IMR-90 (cell line): ENCODE measurements around the gene MECP2. TPM values are rescaled to one million over a fixed set of nuclear protein-coding genes. Genes with fewer than 3 reads are reported as not detected.

Source experiments
- ATAC-seq: fragments of 200-7000 bp; cut with Tn5 transposase; 2 replicates; pipeline ENCODE4 v1.9.1; 2020; ENCODE audit warnings: low read depth, mild to moderate bottlenecking, moderate library complexity
- BruUV-seq: library from RNA; stranded (reverse); fragments of 400-500 nt; replicated peaks from 2 replicates; lab custom pipeline; 2021; lab: Mats Ljungman, UMichigan
- CTCF ChIA-PET: fragments of 300-600 bp; formaldehyde crosslinking; extraction: SDS; loops from one replicate; lab custom pipeline; 2021; ENCODE audit warnings: antibody characterized with exemption; lab: Yijun Ruan, JAX
- POLR2A ChIA-PET: fragments of 300-600 bp; sonication (Branson Sonifier 250); formaldehyde crosslinking; loops from one replicate; lab custom pipeline; 2022; ENCODE audit warnings: antibody characterized with exemption; ENCODE audit not compliant: unreplicated experiment; lab: Charles Lee
- DNase-seq: peaks from one replicate; pipeline ENCODE4 v3.0.0; 2013
- H2AFZ ChIP-seq: replicated peaks from 2 replicates; pipeline ENCODE3; 2013; ENCODE audit warnings: low read length, mild to moderate bottlenecking; ENCODE audit not compliant: poor library complexity
- H2AK5ac ChIP-seq: 2 replicates; pipeline ENCODE4 v1.6.1; 2013; ENCODE audit warnings: low read depth, low read length, inconsistent platforms
- H2AK9ac ChIP-seq: replicated peaks from 2 replicates; pipeline ENCODE3; 2013; ENCODE audit warnings: mild to moderate bottlenecking, low read depth, low read length, moderate library complexity; ENCODE audit not compliant: poor library complexity
- H2BK120ac ChIP-seq: 2 replicates; pipeline ENCODE4 v1.6.1; 2013; ENCODE audit warnings: low read depth, low read length, inconsistent platforms
- H2BK15ac ChIP-seq: 3 replicates; pipeline ENCODE4 v1.6.1; 2013; ENCODE audit warnings: low read depth, low read length, inconsistent platforms
- H2BK20ac ChIP-seq: 2 replicates; pipeline ENCODE4 v1.6.1; 2013; ENCODE audit warnings: low read depth, mild to moderate bottlenecking, inconsistent platforms, low read length, moderate library complexity
- H2BK5ac ChIP-seq: 2 replicates; pipeline ENCODE4 v1.6.1; 2013; ENCODE audit warnings: mild to moderate bottlenecking, low read depth, low read length, inconsistent platforms; ENCODE audit not compliant: poor library complexity, severe bottlenecking
- H3K14ac ChIP-seq: replicated peaks from 2 replicates; pipeline ENCODE4 v1.6.1; 2013; ENCODE audit warnings: low read depth, low read length, inconsistent platforms
- H3K18ac ChIP-seq: 2 replicates; pipeline ENCODE4 v1.6.1; 2013; ENCODE audit warnings: low read depth, low read length, control low read depth
- H3K23ac ChIP-seq: 2 replicates; pipeline ENCODE4 v1.6.1; 2013; ENCODE audit warnings: low read depth, low read length, inconsistent platforms
- H3K27ac ChIP-seq: 2 replicates; pipeline ENCODE4 v1.5.1; 2013; ENCODE audit warnings: mild to moderate bottlenecking, control low read depth, low read length; ENCODE audit not compliant: insufficient read depth
- H3K27me3 ChIP-seq: 2 replicates; pipeline ENCODE4 v1.6.1; 2013; ENCODE audit warnings: low read length; ENCODE audit not compliant: control insufficient read depth, insufficient read depth
- H3K36me3 ChIP-seq: 2 replicates; pipeline ENCODE4 v1.6.1; 2013; ENCODE audit warnings: low read length, mixed read lengths; ENCODE audit not compliant: control insufficient read depth, insufficient read depth
- H3K4ac ChIP-seq: 2 replicates; pipeline ENCODE4 v1.6.1; 2013; ENCODE audit warnings: low read depth, low read length, inconsistent platforms
- H3K4me1 ChIP-seq: 2 replicates; pipeline ENCODE4 v1.6.1; 2013; ENCODE audit warnings: low read length, mixed read lengths; ENCODE audit not compliant: control insufficient read depth, insufficient read depth
- H3K4me2 ChIP-seq: 2 replicates; pipeline ENCODE4 v1.6.1; 2013; ENCODE audit warnings: low read depth, mild to moderate bottlenecking, control low read depth, low read length, moderate library complexity
- H3K4me3 ChIP-seq: 2 replicates; pipeline ENCODE4 v1.5.1; 2013; ENCODE audit warnings: low read depth, mild to moderate bottlenecking, control low read depth, low read length, moderate library complexity; ENCODE audit not compliant: insufficient read depth
- H3K56ac ChIP-seq: 2 replicates; pipeline ENCODE4 v1.6.1; 2013; ENCODE audit warnings: low read length, inconsistent platforms; ENCODE audit not compliant: insufficient read depth; ENCODE audit errors: extremely low read depth
- H3K79me1 ChIP-seq, 2 experiments: 2 replicates each; pipeline ENCODE4 v1.6.1; 2013; ENCODE audit warnings: low read length in 2 of 2, inconsistent platforms in 1 of 2, low read depth in 1 of 2
- H3K9ac ChIP-seq: 2 replicates; pipeline ENCODE4 v1.6.1; 2013; ENCODE audit warnings: low read depth, low read length, control low read depth
- H3K9me1 ChIP-seq: 2 replicates; pipeline ENCODE4 v1.6.1; 2013; ENCODE audit warnings: low read length, inconsistent platforms; ENCODE audit not compliant: insufficient read depth
- H3K9me3 ChIP-seq: 2 replicates; pipeline ENCODE4 v1.6.1; 2013; ENCODE audit warnings: low read length; ENCODE audit not compliant: control insufficient read depth, insufficient read depth
- H4K20me1 ChIP-seq: 2 replicates; pipeline ENCODE4 v1.6.1; 2013; ENCODE audit warnings: low read length, inconsistent platforms; ENCODE audit not compliant: insufficient read depth
- H4K5ac ChIP-seq: 2 replicates; pipeline ENCODE4 v1.6.1; 2013; ENCODE audit warnings: mild to moderate bottlenecking, low read depth, low read length, control low read depth
- H4K8ac ChIP-seq, 2 experiments: 2 replicates each; pipeline ENCODE4 v1.6.1; 2013; ENCODE audit warnings: low read depth in 2 of 2, low read length in 2 of 2, control low read depth in 1 of 2, inconsistent platforms in 1 of 2
- H4K91ac ChIP-seq: 2 replicates; pipeline ENCODE4 v1.6.1; 2013; ENCODE audit warnings: low read depth, low read length, inconsistent platforms; ENCODE audit not compliant: insufficient read depth
- BHLHE40 ChIP-seq: fragments of 150-350 bp; IDR thresholded peaks from 2 replicates; pipeline ENCODE4 v1.6.1; 2016; ENCODE audit warnings: mild to moderate bottlenecking, low read depth, low read length
- WGBS, 2 experiments: methylation state at CpG; one replicate each; pipeline versions ENCODE4 v1.1.5 to v1.1.7; 2013; ENCODE audit warnings: missing lambda C conversion rate in 2 of 2; ENCODE audit not compliant: insufficient read length in 1 of 2; ENCODE audit errors: extremely low coverage in 2 of 2; 5-methylcytosine and 5-hydroxymethylcytosine counted together
- dilution Hi-C: fragments of 300-500 bp; cut with HindIII; formaldehyde crosslinking; loops from one replicate; pipeline ENCODE4 v1.14.3; 2018; ENCODE audit warnings: low sequenced_read_pairs; ENCODE audit not compliant: unreplicated experiment
- in situ Hi-C: fragments of 300-500 bp; cut with MboI; formaldehyde crosslinking; loops from 3 replicates; pipeline ENCODE4 v1.14.3; 2019; ENCODE audit warnings: low sequenced_read_pairs, inconsistent platforms, mixed read lengths
- intact Hi-C: fragments of 100-400 bp; cut with micrococcal nuclease; formaldehyde crosslinking; loops from 2 replicates; pipeline ENCODE4 v1.10.0; 2022
- polyA plus RNA-seq, 3 experiments: library from polyadenylated mRNA; depleted of rRNA; stranded (reverse); fragments of >200 nt; gene quantifications; 2 replicates each; pipeline ENCODE4 v1.2.3, GENCODE V29; 2012; ENCODE audit warnings: low replicate concordance in 1 of 3
- total RNA-seq: library from RNA; depleted of rRNA; stranded (reverse); fragments of >200 nt; gene quantifications from 2 replicates; pipeline ENCODE4 v1.2.3, GENCODE V29; 2012
- TF ChIP-seq, protein P1 (sequence below): conservative IDR thresholded peaks from 2 replicates; pipeline ENCODE4 v1.5.1; 2012; ENCODE audit warnings: mild to moderate bottlenecking, low read depth, low read length, improper control_type of control experiment

Gene MECP2
- total and polyA plus RNA-seq, 2 of the 4 experiments (the other 2 are of a cell fraction): 8.4 to 10.1 TPM

DNA sequence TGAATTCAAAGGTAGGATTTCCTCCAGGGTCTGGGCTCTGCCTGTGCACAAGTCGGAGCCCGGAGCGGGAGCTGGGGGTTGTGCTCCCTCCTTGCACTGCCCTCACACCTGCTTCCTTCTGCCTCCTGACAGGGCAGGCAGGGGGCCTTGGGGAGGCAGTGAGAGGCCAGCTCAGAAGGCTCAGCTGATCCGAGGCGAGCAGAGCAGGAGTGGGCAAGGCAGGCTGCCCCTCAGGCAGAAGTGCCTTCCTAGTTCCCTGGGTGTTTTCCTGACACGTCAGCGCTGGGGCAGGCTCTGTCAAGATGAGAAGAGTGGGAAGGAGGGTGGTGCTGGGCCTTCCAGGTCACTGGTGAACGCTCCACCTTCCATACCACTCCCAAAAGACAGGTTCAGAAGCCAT is 72.3 kb downstream of the MECP2 start:
- H2AFZ ChIP-seq: no peak overlapping the region
- H3K23ac ChIP-seq: no peak overlapping the region
- DNase-seq: no peak
- H2AK5ac ChIP-seq: no peak overlapping the region
- no peak overlapping the region for H4K91ac ChIP-seq
- dilution Hi-C loops: no loop called here
- no peak overlapping the region for H2AK9ac ChIP-seq
- H2BK15ac ChIP-seq: no peak overlapping the region
- H3K56ac ChIP-seq: no peak overlapping the region
- H4K5ac ChIP-seq: no peak overlapping the region
- H3K4ac ChIP-seq: no peak overlapping the region
- H3K4me2 ChIP-seq: no peak overlapping the region
- 64% methylated on average over 2 of the region's 8 CpGs; no CpG with 5 or more reads in 1 of the 2 experiments for WGBS, 2 experiments
- CTCF ChIA-PET: interaction anchor here (1.4 kb wide), 1 partner anchor 21 kb away, joined by 3 read pairs; no protein-coding TSS in a partner anchor
- H2BK20ac ChIP-seq: no peak overlapping the region
- no peaks in the 10 kb centered on the region for H3K9me1 ChIP-seq
- TF ChIP-seq, protein P1, sequence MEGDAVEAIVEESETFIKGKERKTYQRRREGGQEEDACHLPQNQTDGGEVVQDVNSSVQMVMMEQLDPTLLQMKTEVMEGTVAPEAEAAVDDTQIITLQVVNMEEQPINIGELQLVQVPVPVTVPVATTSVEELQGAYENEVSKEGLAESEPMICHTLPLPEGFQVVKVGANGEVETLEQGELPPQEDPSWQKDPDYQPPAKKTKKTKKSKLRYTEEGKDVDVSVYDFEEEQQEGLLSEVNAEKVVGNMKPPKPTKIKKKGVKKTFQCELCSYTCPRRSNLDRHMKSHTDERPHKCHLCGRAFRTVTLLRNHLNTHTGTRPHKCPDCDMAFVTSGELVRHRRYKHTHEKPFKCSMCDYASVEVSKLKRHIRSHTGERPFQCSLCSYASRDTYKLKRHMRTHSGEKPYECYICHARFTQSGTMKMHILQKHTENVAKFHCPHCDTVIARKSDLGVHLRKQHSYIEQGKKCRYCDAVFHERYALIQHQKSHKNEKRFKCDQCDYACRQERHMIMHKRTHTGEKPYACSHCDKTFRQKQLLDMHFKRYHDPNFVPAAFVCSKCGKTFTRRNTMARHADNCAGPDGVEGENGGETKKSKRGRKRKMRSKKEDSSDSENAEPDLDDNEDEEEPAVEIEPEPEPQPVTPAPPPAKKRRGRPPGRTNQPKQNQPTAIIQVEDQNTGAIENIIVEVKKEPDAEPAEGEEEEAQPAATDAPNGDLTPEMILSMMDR: no peak
- no peak for TF ChIP-seq BHLHE40
- H3K79me1 ChIP-seq: peaks cover 2 to 13% of the 10 kb centered on the region in 2 experiments; a peak in 3 of 4 replicates
- no peak overlapping the region for H3K27ac ChIP-seq
- no peaks in the 10 kb centered on the region; the same call in 1 of the 2 replicates for H3K27me3 ChIP-seq
- H4K20me1 ChIP-seq: no peaks in the 10 kb centered on the region
- H4K8ac ChIP-seq: no peak overlapping the region
- H3K4me3 ChIP-seq: no peak overlapping the region
- POLR2A ChIA-PET: no interaction called here
- peaks cover 11% of the 10 kb centered on the region for H3K36me3 ChIP-seq
- no peak overlapping the region for H3K9ac ChIP-seq
- H2BK5ac ChIP-seq: no peak overlapping the region
- H3K9me3 ChIP-seq: no peaks in the 10 kb centered on the region
- H3K18ac ChIP-seq: no peak overlapping the region
- intact Hi-C loops: no loop called here
- no peak for ATAC-seq
- H2BK120ac ChIP-seq: no peak overlapping the region
- in situ Hi-C loops: no loop called here
- peaks cover 19% of the 10 kb centered on the region for H3K4me1 ChIP-seq
- H3K14ac ChIP-seq: no peak overlapping the region
- BruUV-seq: no TSS peak
